ENCODE results near the gene PRSS36.

DNA sequence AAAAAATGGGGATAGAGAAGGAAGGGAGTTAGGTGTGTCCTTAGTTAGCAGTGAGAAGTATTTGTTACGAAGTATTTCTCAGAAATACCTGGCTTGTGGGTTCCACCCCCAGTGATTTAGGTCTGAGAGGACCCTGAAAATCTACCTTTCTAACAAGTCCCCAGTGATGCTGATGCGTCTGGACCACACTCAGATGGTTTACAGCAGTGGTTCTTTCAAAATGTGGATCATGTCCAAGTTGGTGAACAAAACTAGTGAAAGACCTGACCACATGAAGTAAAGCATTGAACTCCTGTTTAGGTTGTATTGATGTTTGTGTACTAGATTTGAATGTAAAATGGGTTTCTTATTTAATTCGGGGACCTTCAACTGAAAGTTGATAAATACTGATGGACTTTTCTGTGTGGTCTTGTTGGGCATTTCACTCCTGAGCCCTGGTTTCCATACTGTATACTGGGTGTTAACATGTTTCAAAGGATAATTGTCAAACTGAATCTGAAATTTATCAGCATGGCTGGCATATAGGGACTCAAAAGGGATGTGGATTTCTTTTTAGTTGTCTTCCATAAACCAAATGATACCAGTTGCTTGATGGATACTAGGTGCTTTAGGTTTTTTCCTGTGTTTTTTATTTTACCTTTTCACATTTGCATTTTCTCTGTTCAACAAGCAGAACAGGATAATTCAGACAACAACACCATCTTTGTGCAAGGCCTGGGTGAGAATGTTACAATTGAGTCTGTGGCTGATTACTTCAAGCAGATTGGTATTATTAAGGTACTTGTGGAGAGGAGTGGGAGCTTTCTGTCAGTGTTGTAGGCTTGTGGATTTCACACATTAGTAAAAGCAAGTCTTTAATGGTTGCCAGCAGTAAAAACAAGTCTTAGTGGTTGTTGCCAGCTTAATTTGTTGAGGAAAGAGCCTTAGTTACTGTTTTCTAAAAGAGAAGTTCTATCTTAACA lies 38.9 kb upstream of the PRSS36 start:
- no peak for TF ChIP-seq CTCF (IDR thresholded peaks at IDR 0.05; ENCODE audit: low read depth, low read length, poor library complexity, severe bottlenecking)
- TF ChIP-seq EZH2phosphoT487 (IDR thresholded peaks at IDR 0.05; ENCODE audit: borderline replicate concordance, low read length), result no peak
